ENCODE data around the gene NLRP9.

GRCh38 chr19:55660991-55661390 is 77.2 kb downstream of the NLRP9 start:
- TF ChIP-seq CTCF (IDR thresholded peaks at IDR 0.05) (no peak), POLR2A (IDR thresholded peaks at IDR 0.05) (no peak)

Measured in stomach (tissue), 4 donors.